SK-N-SH treated with all-trans-retinoic acid at 6 μM for 48 hours (cell line): ENCODE measurements around the gene NCAPD2.
"Not testable (repeated sequence)": the region's sequence is repeated elsewhere in the genome, so short reads cannot be mapped to it uniquely, and the experiment has no call there.

Experiments
- ATAC-seq: fragments of 200-7000 bp; cut with Tn5 transposase; 3 replicates; pipeline ENCODE4 v1.9.1; 2020; ENCODE audit warnings: mild to moderate bottlenecking, moderate library complexity
- ARNTL ChIP-seq: fragments of 450-650 bp; formaldehyde crosslinking; IDR thresholded peaks from 2 replicates; pipeline ENCODE4 v1.5.0; 2020; ENCODE audit warnings: low read depth, mild to moderate bottlenecking, moderate library complexity, borderline replicate concordance
- BACH2 ChIP-seq: fragments of 250-450 bp; sonication (Bioruptor Pico); IDR thresholded peaks from 2 replicates; pipeline ENCODE4 v1.9.0; 2021; ENCODE audit warnings: mild to moderate bottlenecking, borderline replicate concordance
- CSDC2 ChIP-seq: fragments of 250-450 bp; sonication (Bioruptor Pico); IDR thresholded peaks from 2 replicates; pipeline ENCODE4 v1.5.0; 2020; ENCODE audit warnings: mild to moderate bottlenecking, moderate library complexity
- ESRRG ChIP-seq: fragments of 250-450 bp; sonication (Bioruptor Pico); IDR thresholded peaks from 2 replicates; pipeline ENCODE4 v1.6.1; 2021; ENCODE audit warnings: mild to moderate bottlenecking
- GLIS3 ChIP-seq: fragments of 250-450 bp; sonication (Bioruptor Pico); IDR thresholded peaks from 2 replicates; pipeline ENCODE4 v1.5.0; 2020; ENCODE audit warnings: mild to moderate bottlenecking, moderate library complexity
- ISL1 ChIP-seq: fragments of 250-450 bp; sonication (Bioruptor Pico); IDR thresholded peaks from 2 replicates; pipeline ENCODE4 v2.1.2; 2022; ENCODE audit warnings: mild to moderate bottlenecking, moderate library complexity
- OSR1 ChIP-seq: fragments of 250-450 bp; sonication (Bioruptor Pico); IDR thresholded peaks from 2 replicates; pipeline ENCODE4 v1.8.0; 2022; ENCODE audit warnings: moderate library complexity, mild to moderate bottlenecking, inconsistent platforms
- PPARA ChIP-seq: fragments of 250-450 bp; sonication (Bioruptor Pico); IDR thresholded peaks from 2 replicates; pipeline ENCODE4 v1.5.0; 2020; ENCODE audit warnings: mild to moderate bottlenecking, borderline replicate concordance
- RARB ChIP-seq: fragments of 250-450 bp; sonication (Bioruptor Pico); IDR thresholded peaks from 2 replicates; pipeline ENCODE4 v1.8.0; 2021; ENCODE audit warnings: mild to moderate bottlenecking, moderate library complexity
- SNAI2 ChIP-seq: fragments of 250-450 bp; sonication (Bioruptor Pico); IDR thresholded peaks from 2 replicates; pipeline ENCODE4 v1.5.0; 2020; ENCODE audit warnings: mild to moderate bottlenecking, moderate library complexity
- TCF4 ChIP-seq: fragments of 250-450 bp; sonication (Bioruptor Pico); IDR thresholded peaks from 2 replicates; pipeline ENCODE4 v1.8.0; 2021; ENCODE audit warnings: mild to moderate bottlenecking, moderate library complexity, borderline replicate concordance
- TOX ChIP-seq: fragments of 250-450 bp; sonication (Bioruptor Pico); IDR thresholded peaks from 2 replicates; pipeline ENCODE4 v1.8.0; 2021; ENCODE audit warnings: mild to moderate bottlenecking, moderate library complexity, borderline replicate concordance
- ZC3H10 ChIP-seq: fragments of 250-450 bp; sonication (Bioruptor Pico); IDR thresholded peaks from 2 replicates; pipeline ENCODE4 v1.5.1; 2021; ENCODE audit warnings: mild to moderate bottlenecking, moderate library complexity
- ZFP3 ChIP-seq: fragments of 250-450 bp; sonication (Bioruptor Pico); IDR thresholded peaks from 2 replicates; pipeline ENCODE4 v1.5.0; 2020; ENCODE audit warnings: mild to moderate bottlenecking, moderate library complexity
- ZFP30 ChIP-seq: fragments of 450-650 bp; formaldehyde crosslinking; IDR thresholded peaks from 2 replicates; pipeline ENCODE4 v1.5.0; 2022; ENCODE audit warnings: mild to moderate bottlenecking, moderate library complexity
- ZNF565 ChIP-seq: fragments of 450-650 bp; formaldehyde crosslinking; conservative IDR thresholded peaks from 2 replicates; pipeline ENCODE4 v1.5.0; 2020; ENCODE audit warnings: low read depth, mild to moderate bottlenecking, moderate library complexity
- ZNF70 ChIP-seq: fragments of 450-650 bp; formaldehyde crosslinking; IDR thresholded peaks from 2 replicates; pipeline ENCODE4 v1.5.0; 2020; ENCODE audit warnings: mild to moderate bottlenecking, moderate library complexity
- ZNF8 ChIP-seq: fragments of 450-650 bp; formaldehyde crosslinking; IDR thresholded peaks from 2 replicates; pipeline ENCODE4 v1.5.0; 2020; ENCODE audit warnings: mild to moderate bottlenecking, moderate library complexity
- TF ChIP-seq, protein P1 (sequence below): fragments of 250-450 bp; sonication (Bioruptor Pico); IDR thresholded peaks from 2 replicates; pipeline ENCODE4 v1.8.0; 2021; ENCODE audit warnings: low read depth, mild to moderate bottlenecking, moderate library complexity, borderline replicate concordance
- TF ChIP-seq, protein P2 (sequence below): fragments of 250-450 bp; sonication (Bioruptor Pico); IDR thresholded peaks from 2 replicates; pipeline ENCODE4 v1.8.0; 2020; ENCODE audit warnings: mild to moderate bottlenecking, moderate library complexity, borderline replicate concordance
- TF ChIP-seq, protein P3 (sequence below): fragments of 250-450 bp; sonication (Bioruptor Pico); IDR thresholded peaks from 2 replicates; pipeline ENCODE4 v1.5.1; 2021; ENCODE audit warnings: mild to moderate bottlenecking, moderate library complexity
- TF ChIP-seq, protein P4 (sequence below): fragments of 250-450 bp; sonication (Bioruptor Pico); IDR thresholded peaks from 2 replicates; pipeline ENCODE4 v1.5.1; 2020; ENCODE audit warnings: low read depth, mild to moderate bottlenecking, moderate library complexity

NCAPD2 gene

DNA sequence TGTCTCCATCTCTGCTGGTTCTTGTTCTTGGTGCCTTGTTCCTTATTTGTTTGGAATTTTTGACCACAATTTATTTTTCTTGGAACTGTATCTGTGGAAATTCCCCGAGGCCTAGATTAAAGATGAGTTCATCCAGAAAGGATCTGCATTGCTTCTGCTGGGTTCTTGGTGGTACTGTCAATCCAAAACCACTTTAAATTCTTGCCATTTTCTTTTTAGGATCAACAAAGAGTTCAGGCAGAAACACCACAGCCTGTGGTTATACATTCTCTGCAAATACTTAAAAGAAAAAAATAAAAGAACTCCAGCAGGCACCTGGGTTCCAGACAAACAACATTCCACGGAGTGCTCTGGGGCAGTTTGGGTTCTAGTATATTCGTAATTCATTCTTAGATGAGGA, 17.4 kb upstream of the NCAPD2 start:
- ATAC-seq: peak; percentile 56

DNA sequence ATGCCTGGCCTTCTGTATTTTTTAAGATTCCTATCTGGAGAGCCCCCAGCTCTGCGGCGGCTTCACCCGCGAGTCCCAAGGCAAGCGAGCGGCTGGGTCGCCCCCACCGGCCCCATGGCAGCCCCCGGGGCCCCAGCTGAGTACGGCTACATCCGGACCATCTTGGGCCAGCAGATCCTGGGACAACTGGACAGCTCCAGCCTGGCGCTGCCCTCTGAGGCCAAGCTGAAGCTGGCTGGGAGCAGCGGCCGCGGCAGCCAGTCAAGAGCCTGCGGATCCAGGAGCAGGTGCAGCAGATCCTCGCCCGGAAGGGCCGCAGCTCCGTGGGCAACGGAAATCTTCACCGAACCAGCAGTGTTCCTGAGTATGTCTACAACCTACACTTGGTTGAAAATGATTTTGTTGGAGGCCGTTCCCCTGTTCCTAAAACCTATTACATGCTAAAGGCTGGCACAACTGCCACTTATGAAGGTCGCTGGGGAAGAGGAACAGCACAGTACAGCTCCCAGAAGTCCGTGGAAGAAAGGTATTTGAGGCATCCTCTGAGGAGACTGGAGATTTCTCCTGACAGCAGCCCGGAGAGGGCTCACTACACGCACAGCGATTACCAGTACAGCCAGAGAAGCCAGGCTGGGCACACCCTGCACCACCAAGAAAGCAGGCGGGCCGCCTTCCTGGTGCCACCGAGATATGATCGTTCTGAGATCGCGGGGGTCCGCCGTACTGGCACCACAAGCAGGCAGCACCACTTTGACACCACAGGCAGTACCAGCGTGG, 16.1 kb upstream of the NCAPD2 start:
- ATAC-seq: not testable (repeated sequence)

More for the DNA sequence above, 17.4 kb upstream of the NCAPD2 start:
- TF ChIP-seq ISL1 (CRISPR knock-in tag) (peak; percentile 73), RARB (CRISPR knock-in tag) (no peak), ZC3H10 (0 out of 2 replicates have a peak, but pooled peaks have one; percentile 41)

DNA sequence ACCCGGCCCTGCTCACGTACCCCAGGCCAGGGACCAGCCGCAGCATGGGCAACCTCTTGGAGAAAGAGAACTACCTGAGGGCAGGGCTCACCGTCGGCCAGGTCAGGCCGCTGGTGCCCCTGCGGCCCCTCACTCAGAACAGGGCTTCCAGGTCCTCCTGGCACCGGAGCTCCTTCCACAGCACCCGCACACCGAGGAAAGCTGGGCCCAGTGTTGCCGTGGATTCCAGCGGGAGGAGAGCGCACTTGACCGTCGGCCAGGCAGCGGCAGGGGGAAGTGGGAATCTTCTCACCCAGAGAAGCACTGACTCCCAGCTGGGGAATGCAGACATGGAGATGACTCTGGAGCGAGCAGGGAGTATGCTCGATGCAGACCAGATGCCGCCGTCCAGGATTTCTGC, 15.5 kb upstream of the NCAPD2 start:
- ATAC-seq: no peak
- TF ChIP-seq SNAI2 (CRISPR knock-in tag) (no peak), OSR1 (no peak), ZNF8 (CRISPR knock-in tag) (no peak), ZFP3 (no peak), ZNF70 (CRISPR knock-in tag) (no peak), ZNF565 (CRISPR knock-in tag) (no peak), BACH2 (no peak), ESRRG (CRISPR knock-in tag) (no peak), TCF4 (no peak), TOX (CRISPR knock-in tag) (no peak), ZC3H10 (no peak), ISL1 (CRISPR knock-in tag) (no peak)
- TF ChIP-seq, protein P1, sequence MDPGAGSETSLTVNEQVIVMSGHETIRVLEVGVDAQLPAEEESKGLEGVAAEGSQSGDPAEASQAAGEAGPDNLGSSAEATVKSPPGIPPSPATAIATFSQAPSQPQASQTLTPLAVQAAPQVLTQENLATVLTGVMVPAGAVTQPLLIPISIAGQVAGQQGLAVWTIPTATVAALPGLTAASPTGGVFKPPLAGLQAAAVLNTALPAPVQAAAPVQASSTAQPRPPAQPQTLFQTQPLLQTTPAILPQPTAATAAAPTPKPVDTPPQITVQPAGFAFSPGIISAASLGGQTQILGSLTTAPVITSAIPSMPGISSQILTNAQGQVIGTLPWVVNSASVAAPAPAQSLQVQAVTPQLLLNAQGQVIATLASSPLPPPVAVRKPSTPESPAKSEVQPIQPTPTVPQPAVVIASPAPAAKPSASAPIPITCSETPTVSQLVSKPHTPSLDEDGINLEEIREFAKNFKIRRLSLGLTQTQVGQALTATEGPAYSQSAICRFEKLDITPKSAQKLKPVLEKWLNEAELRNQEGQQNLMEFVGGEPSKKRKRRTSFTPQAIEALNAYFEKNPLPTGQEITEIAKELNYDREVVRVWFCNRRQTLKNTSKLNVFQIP: no peak
- TF ChIP-seq, protein P2, sequence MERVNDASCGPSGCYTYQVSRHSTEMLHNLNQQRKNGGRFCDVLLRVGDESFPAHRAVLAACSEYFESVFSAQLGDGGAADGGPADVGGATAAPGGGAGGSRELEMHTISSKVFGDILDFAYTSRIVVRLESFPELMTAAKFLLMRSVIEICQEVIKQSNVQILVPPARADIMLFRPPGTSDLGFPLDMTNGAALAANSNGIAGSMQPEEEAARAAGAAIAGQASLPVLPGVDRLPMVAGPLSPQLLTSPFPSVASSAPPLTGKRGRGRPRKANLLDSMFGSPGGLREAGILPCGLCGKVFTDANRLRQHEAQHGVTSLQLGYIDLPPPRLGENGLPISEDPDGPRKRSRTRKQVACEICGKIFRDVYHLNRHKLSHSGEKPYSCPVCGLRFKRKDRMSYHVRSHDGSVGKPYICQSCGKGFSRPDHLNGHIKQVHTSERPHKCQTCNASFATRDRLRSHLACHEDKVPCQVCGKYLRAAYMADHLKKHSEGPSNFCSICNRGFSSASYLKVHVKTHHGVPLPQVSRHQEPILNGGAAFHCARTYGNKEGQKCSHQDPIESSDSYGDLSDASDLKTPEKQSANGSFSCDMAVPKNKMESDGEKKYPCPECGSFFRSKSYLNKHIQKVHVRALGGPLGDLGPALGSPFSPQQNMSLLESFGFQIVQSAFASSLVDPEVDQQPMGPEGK (CRISPR knock-in tag): no peak
- TF ChIP-seq, all 23 proteins: peak for 0

DNA sequence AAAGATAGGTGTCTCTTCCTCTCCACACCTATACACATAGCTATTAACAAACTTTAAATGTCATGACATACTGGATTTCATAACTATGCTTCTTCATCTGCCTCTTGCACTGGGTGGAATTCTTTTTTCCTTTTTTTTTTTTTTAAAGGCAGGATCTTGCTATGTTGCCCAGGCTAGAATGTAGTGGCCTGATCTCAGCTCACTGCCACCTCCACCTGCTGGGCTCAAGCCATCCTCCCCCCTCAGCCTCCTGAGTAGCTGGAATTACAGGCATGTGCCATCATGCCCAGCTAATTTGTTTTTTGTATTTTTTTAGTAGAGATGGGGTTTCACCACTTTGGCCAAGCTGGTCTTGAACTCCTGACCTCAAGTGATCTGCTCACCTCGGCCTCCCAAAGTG, 5.7 kb upstream of the NCAPD2 start:
- TF ChIP-seq OSR1 (no peak), ARNTL (CRISPR knock-in tag) (no peak), GLIS3 (no peak), ZC3H10 (no peak), ESRRG (CRISPR knock-in tag) (no peak), BACH2 (no peak)
- TF ChIP-seq, protein P3, sequence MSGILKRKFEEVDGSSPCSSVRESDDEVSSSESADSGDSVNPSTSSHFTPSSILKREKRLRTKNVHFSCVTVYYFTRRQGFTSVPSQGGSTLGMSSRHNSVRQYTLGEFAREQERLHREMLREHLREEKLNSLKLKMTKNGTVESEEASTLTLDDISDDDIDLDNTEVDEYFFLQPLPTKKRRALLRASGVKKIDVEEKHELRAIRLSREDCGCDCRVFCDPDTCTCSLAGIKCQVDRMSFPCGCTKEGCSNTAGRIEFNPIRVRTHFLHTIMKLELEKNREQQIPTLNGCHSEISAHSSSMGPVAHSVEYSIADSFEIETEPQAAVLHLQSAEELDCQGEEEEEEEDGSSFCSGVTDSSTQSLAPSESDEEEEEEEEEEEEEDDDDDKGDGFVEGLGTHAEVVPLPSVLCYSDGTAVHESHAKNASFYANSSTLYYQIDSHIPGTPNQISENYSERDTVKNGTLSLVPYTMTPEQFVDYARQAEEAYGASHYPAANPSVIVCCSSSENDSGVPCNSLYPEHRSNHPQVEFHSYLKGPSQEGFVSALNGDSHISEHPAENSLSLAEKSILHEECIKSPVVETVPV (CRISPR knock-in tag): no peak
- TF ChIP-seq, protein P2 (CRISPR knock-in tag): no peak
- no peak for ATAC-seq

DNA sequence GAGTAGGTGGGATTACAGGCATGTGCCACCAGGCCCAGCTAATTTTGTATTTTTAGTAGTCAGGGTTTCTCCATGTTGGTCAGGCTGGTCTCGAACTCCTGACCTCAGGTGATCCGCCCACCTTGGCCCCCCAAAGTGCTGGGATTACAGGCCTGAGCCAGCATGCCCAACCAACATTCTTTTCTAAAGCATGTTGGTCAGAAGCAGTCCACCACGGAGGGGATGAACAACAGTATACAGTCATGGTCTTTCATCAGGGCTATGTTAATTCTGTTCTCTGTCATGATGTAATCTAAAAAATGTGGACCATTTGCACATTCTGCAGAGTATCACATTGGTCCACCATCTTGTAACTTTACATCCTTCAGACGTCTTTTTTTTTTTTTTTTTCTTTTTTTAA, 4.5 kb upstream of the NCAPD2 start:
- ATAC-seq: no peak
- TF ChIP-seq TOX (CRISPR knock-in tag): no peak
- no peak for TF ChIP-seq OSR1
- no peak for TF ChIP-seq ESRRG (CRISPR knock-in tag)
- no peak for TF ChIP-seq ISL1 (CRISPR knock-in tag)
- TF ChIP-seq ZNF565 (CRISPR knock-in tag): no peak
- TF ChIP-seq ARNTL (CRISPR knock-in tag): no peak
- no peak for TF ChIP-seq ZFP30 (CRISPR knock-in tag)
- no peak for TF ChIP-seq CSDC2
- no peak for TF ChIP-seq ZC3H10
- TF ChIP-seq, protein P4, sequence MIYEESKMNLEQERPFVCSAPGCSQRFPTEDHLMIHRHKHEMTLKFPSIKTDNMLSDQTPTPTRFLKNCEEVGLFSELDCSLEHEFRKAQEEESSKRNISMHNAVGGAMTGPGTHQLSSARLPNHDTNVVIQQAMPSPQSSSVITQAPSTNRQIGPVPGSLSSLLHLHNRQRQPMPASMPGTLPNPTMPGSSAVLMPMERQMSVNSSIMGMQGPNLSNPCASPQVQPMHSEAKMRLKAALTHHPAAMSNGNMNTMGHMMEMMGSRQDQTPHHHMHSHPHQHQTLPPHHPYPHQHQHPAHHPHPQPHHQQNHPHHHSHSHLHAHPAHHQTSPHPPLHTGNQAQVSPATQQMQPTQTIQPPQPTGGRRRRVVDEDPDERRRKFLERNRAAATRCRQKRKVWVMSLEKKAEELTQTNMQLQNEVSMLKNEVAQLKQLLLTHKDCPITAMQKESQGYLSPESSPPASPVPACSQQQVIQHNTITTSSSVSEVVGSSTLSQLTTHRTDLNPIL: no peak
- TF ChIP-seq ZNF8 (CRISPR knock-in tag): no peak
- TF ChIP-seq BACH2: no peak
- TF ChIP-seq TCF4: no peak
- TF ChIP-seq PPARA (CRISPR knock-in tag): no peak
- no peak for TF ChIP-seq GLIS3
- TF ChIP-seq ZNF70 (CRISPR knock-in tag): no peak
- TF ChIP-seq, protein P3 (CRISPR knock-in tag): no peak
- TF ChIP-seq, protein P1: no peak
